NCI-H82 (cell line): ENCODE results near the gene RPTN.

ENCODE experiments used
- DNase-seq: peaks from one replicate; lab custom pipeline; 2025; lab: John Stamatoyannopoulos, UW

Gene RPTN

DNA sequence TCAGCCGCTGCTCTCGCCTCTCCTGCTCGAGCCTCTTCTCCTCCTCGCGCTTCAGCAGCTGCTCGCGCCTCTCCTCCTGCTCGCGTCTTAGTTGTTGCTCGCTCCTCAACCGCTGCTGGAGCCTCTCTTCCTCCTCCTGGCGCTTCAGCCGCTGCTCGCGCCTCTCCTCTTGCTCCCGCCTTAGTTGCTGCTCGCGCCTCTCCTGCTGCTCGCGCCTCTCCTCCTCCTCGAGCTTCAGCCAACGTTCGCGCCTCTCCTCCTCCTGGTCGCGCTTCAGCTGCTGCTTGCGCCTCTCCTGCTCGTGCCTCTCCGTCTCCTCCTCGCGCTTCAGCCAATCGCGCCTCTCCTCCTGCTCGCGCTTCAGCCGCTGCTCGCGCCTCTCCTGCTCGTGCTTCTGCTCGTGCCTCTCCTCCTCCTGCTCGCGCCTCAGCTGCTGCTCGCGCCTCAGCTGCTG is 47.5 kb downstream of the RPTN start:
- peak; percentile 65 for DNase-seq

DNA sequence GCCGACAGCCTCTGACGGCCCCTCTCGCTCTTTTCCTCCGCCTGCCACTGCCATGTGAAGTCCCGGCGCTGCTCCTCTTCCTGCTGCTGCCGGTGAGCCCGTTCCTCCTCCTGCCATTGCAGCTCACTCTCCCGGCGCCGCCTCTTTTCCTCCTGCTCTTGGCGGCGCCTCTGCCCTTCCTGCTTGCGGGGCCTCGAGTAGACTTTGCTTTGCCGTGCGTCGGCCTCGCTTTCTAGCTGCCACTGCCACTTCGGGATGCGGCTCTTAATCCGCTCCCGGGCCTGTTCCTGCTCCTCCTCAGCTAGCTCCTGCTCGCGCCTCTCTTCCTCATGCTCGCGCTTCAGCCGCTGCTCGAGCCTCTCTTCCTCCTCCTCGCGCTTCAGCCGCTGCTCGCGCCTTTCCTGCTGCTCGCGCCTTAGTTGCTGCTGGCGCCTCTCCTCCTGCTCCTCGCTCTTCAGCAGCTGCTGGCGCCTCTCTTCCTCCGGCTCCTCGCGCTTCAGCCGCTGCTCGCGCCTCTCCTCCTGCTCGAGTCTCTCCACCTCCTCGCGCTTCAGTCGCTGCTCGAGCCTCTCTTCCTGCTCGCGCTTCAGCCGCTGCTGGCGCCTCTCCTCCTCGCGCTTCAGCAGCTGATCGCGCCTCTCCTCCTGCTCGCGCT is 48.0 kb downstream of the RPTN start:
- peak; percentile 68 for DNase-seq

DNA sequence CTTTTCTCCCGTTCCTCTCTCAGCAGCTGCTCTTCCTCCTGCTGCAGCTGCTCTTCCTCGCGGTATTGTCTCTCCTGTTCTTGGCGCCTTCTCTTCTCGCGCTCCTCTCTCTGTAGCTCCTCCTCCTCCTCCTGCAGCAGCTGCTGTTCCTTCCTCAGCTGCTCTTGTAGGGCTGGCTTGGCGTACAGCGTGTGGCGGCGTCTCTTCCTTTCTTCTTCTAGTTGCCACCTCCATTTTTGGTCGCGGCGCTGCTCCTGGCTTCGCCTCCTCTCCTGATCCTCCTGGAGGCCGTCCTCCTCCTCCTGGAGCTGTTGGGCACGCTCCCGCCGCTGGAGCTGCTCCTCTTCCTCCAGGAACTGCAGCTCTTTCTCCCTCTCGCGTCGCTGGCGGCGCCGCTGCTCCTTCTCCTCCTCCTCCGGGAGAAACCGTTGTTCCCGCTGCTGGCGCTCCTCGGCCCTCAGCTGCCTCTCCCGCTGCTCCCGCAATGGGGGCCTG is 48.6 kb downstream of the RPTN start:
- peak; percentile 68 for DNase-seq

DNA sequence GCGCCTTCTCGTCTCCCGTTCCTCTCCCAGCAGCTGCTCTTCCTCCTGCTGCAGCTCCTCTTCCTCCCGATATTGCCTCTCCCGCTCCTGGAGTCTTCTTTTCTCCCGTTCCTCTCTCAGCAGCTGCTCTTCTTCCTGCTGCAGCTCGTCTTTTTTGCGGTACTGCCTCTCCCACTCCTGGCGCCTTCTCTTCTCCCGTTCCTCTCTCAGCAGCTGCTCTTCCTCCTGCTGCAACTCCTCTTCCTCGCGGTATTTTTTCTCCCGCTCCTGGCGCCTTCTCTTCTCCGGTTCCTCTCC is 49.1 kb downstream of the RPTN start:
- DNase-seq = no peak

DNA sequence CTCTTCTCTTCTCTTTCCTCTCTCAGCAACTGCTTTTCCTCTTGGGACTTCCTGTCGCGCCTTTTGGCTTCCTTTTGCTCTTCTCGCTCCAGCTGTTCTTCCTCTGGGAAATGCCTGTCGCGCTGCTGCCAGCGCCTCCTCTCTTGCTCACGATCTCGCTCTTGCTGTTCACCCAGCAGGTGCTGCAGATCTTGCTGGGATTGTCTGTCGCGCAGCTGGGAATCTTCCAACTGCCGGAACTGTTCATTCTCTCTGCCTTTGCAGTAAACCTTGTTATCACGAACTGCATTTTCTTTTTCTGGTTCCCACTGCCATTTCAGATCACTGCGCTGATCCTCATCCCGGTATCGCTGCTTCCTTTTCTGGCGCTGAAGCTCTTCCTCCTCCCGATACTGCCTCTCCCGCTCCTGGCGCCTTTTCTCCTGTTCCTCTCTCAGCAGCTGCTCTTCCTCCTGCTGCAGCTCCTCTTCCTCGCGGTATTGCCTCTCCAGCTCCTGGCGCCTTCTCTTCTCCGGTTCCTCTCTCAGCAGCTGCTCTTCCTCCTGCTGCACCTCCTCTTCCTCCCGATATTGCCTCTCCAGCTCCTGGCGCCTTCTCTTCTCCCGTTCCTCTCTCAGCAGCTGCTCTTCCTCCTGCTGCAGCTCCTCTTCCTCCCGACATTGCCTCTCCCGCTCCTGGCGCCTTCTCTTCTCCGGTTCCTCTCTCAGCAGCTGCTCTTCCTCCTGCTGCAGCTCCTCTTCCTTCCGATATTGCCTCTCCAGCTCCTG is 49.6 kb downstream of the RPTN start:
- DNase-seq = no peak

DNA sequence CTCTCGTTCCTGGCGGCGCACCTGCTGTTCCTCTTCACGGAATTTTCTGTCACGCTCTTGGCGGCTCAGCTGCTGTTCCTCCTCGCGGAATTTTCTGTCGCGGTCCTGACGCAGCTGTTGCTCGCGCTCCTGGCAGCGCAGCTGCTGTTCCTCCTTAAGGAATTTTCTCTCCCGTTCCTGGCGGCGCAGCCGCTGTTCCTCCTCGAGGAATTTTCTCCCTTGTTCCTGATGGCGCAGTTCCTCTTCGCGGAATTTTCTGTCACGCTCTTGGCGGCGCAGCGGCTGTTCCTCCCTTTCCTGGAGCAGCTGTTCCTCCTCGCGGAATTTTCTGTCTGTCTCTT is 50.2 kb downstream of the RPTN start:
- no peak for DNase-seq

DNA sequence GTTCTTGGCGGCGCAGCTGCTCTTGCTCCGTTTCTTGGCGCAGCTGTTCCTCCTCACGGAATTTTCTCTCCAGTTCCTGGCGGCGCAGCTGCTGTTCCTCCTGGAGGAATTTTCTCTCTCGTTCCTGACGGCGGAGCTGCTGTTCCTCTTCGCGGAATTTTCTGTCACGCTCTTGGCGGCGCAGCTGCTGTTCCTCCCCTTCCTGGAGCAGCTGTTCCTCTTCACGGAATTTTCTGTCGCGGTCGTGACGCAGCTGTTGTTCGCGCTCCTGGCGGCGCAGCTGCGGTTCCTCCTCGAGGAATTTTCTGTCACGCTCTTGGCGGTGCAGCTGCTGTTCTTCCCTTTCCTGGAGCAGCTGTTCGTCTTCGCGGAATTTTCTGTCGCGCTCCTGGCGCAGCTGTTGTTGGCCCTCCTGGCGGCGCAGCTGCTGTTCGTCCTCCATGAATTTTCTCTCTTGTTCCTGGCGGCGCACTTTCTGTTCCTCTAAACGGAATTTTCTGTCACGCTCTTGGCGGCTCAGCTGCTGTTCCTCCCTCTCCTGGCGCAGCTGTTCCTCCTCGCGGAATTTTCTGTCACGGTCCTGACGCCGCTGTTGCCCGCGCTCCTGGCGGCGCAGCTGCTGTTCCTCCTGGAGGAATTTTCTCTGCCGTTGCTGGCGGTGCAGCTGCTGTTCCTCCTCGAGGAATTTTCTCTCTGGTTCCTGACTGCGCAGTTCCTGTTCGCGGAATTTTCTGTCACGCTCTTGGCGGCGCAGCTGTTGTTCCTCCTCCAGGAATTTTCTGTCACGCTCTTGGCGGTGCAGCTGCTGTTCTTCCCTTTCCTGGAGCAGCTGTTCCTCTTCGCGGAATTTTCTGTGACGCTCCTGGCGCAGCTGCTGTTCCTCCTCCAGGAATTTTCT is 50.8 kb downstream of the RPTN start:
- DNase-seq = peak; percentile 62

DNA sequence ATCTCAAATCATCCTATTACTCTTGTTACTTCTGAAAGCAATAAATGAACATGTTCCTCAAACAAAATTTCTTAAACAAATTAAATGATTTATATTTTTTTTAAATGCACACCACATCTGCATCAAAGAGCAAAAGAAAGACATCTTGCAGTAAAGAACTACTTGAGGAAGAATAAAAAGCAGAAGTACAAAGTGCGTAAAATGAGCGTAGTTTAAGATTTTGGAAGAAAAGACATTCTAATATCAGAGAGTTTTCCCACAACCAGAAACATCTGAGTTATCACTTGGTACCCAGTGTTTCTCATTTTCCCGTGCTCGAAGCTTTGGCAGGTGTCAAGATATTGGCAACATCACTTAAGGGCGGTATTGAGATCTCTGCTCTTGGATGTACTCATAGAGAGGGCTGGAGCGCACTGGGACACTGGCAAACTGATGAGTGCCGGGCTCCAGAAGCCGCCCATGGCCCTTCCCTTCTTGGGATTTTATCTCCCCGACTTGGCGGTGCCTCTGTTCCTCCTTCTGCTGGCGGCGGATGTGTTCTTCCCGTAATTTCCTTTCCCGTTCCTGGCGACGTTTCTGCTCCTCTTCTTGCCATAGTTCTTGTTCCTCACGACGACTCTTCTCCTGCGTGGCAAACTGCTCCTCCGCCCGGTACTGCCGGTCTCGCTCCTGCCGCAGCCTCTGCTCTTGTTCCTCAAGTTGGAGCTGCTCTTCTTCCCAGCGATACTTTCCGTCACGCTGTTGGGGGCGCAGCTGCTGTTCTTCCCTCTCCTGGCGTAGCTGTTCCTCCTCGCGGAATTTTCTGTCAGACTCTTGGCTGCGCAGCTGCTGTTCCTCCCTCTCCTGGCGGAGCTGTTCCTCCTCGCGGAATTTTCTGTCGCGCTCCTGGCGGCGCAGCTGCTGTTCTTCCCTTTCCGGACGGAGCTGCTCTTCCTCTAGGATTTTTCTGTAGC is 51.7 kb downstream of the RPTN start:
- no peak for DNase-seq

DNA sequence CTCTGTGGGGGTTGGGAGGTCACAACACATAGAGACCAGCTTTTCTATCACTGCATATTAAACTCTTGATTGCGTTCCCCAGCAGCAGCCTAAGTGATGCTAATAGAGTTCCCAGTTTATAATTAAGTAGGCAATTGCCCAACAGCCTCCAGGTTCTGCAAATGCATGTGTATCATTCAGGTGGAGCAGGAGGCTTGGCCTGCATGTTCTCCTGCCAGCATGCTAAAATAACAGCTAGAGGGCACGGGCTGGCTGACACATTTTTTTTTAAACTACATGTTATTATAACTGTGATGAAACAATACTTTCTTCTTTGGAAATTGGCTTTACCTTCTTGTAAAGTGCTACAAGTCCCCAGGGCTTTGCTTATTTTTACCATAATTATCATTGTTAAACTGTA is 54.2 kb downstream of the RPTN start:
- no peak for DNase-seq
